ENCODE results near the gene KCNMA1.

KCNMA1 gene

GRCh38 chr10:76961841-76962240, 675.8 kb downstream of the KCNMA1 start:
- in situ Hi-C loops (cut with HindIII; ENCODE audit: low sequenced_read_pairs), result no loop called here
- DNase-seq (ENCODE audit: low read depth, low spot score), result no peak
- no peak for TF ChIP-seq CTCF (IDR thresholded peaks at IDR 0.05; ENCODE audit: low read depth, low read length)
- no peak overlapping the region for H3K4me3 ChIP-seq (ENCODE audit: low read depth, low read length)

- no peak overlapping the region for H3K4me3 ChIP-seq (ENCODE audit: low read depth, low read length)
- DNase-seq (ENCODE audit: low read depth, low spot score), result no peak
- in situ Hi-C loops (cut with HindIII; ENCODE audit: low sequenced_read_pairs), result no loop called here
- no peak for TF ChIP-seq CTCF (IDR thresholded peaks at IDR 0.05; ENCODE audit: low read depth, low read length)
These were observed 678.5 kb downstream of the KCNMA1 start for GRCh38 chr10:76959111-76959510.

GRCh38 chr10:76954838-76955237, 682.8 kb downstream of the KCNMA1 start:
- in situ Hi-C loops (cut with HindIII; ENCODE audit: low sequenced_read_pairs), result no loop called here
- DNase-seq (ENCODE audit: low read depth, low spot score), result no peak
- no peak overlapping the region for H3K4me3 ChIP-seq (ENCODE audit: low read depth, low read length)
- no peak for TF ChIP-seq CTCF (IDR thresholded peaks at IDR 0.05; ENCODE audit: low read depth, low read length)

GRCh38 chr10:76950354-76950753, 687.3 kb downstream of the KCNMA1 start:
- in situ Hi-C loops (cut with HindIII; ENCODE audit: low sequenced_read_pairs), result no loop called here
- TF ChIP-seq CTCF (IDR thresholded peaks at IDR 0.05; ENCODE audit: low read depth, low read length), result no peak
- no peak for DNase-seq (ENCODE audit: low read depth, low spot score)
- H3K4me3 ChIP-seq (ENCODE audit: low read depth, low read length), result no peak overlapping the region

GRCh38 chr10:76946270-76946669, 691.3 kb downstream of the KCNMA1 start:
- in situ Hi-C loops (cut with HindIII; ENCODE audit: low sequenced_read_pairs), result no loop called here
- DNase-seq (ENCODE audit: low read depth, low spot score), result no peak
- no peak for TF ChIP-seq CTCF (IDR thresholded peaks at IDR 0.05; ENCODE audit: low read depth, low read length)
- no peak overlapping the region for H3K4me3 ChIP-seq (ENCODE audit: low read depth, low read length)

GRCh38 chr10:76945166-76945565, 692.4 kb downstream of the KCNMA1 start:
- in situ Hi-C loops (cut with HindIII; ENCODE audit: low sequenced_read_pairs), result no loop called here
- DNase-seq (ENCODE audit: low read depth, low spot score), result no peak
- TF ChIP-seq CTCF (IDR thresholded peaks at IDR 0.05; ENCODE audit: low read depth, low read length), result no peak
- H3K4me3 ChIP-seq (ENCODE audit: low read depth, low read length), result no peak overlapping the region

GRCh38 chr10:76944640-76945039, 693.0 kb downstream of the KCNMA1 start:
- in situ Hi-C loops (cut with HindIII; ENCODE audit: low sequenced_read_pairs), result no loop called here
- H3K4me3 ChIP-seq (ENCODE audit: low read depth, low read length), result no peak overlapping the region
- TF ChIP-seq CTCF (IDR thresholded peaks at IDR 0.05; ENCODE audit: low read depth, low read length), result no peak
- DNase-seq (ENCODE audit: low read depth, low spot score), result no peak
